GM12878 (cell line): ENCODE data around the gene TCEAL4. TPM values are rescaled to one million over a fixed set of nuclear protein-coding genes. Genes with fewer than 3 reads are reported as not detected.

Experiments used
- CBX5 ChIP-seq: sonication (generic); IDR thresholded peaks from 2 replicates; pipeline ENCODE4 v1.6.1; 2016; ENCODE audit warnings: low read depth, moderate library complexity, mild to moderate bottlenecking, inconsistent platforms
- E2F4 ChIP-seq: IDR thresholded peaks from 2 replicates; pipeline ENCODE4 v1.6.1; 2012; ENCODE audit warnings: low read depth, low read length, improper control_type of control experiment
- EED ChIP-seq: sonication (generic); IDR thresholded peaks from 2 replicates; pipeline ENCODE4 v1.6.1; 2016; ENCODE audit warnings: antibody characterized with exemption, low read depth
- ESRRA ChIP-seq: IDR thresholded peaks from 2 replicates; pipeline ENCODE4 v1.6.1; 2012; ENCODE audit warnings: mild to moderate bottlenecking, low read length, improper control_type of control experiment
- ETV6 ChIP-seq, 2 experiments: fragments of 450-650 bp in 1 of 2; IDR thresholded peaks in 1 of 2; conservative IDR thresholded peaks in 1 of 2; 2 replicates each; pipeline ENCODE4 v1.6.1; 2014; ENCODE audit warnings: antibody characterized with exemption in 1 of 2, borderline replicate concordance in 1 of 2, low read depth in 1 of 2, mild to moderate bottlenecking in 1 of 2, moderate library complexity in 1 of 2
- EZH2 ChIP-seq: IDR thresholded peaks from 2 replicates; pipeline ENCODE4 v1.6.1; 2012; ENCODE audit warnings: low read depth, mild to moderate bottlenecking, control low read depth, inconsistent platforms, low read length, borderline replicate concordance; ENCODE audit not compliant: control insufficient read depth
- FOXK2 ChIP-seq: fragments of 450-650 bp; IDR thresholded peaks from 2 replicates; pipeline ENCODE4 v1.6.1; 2017; ENCODE audit warnings: mild to moderate bottlenecking, moderate library complexity
- HSF1 ChIP-seq: fragments of 150-350 bp; IDR thresholded peaks from 2 replicates; pipeline ENCODE4 v1.6.1; 2014; ENCODE audit warnings: mild to moderate bottlenecking, low read depth, low read length
- LARP7 ChIP-seq: fragments of 450-650 bp; IDR thresholded peaks from 2 replicates; pipeline ENCODE4 v1.6.1; 2017; ENCODE audit warnings: mild to moderate bottlenecking
- NFIC ChIP-seq: IDR thresholded peaks from 2 replicates; pipeline ENCODE4 v1.6.1; 2012; ENCODE audit warnings: low read depth, mild to moderate bottlenecking, inconsistent platforms, low read length, moderate library complexity
- NR2C1 ChIP-seq: fragments of 450-650 bp; IDR thresholded peaks from 2 replicates; pipeline ENCODE4 v1.6.1; 2017; ENCODE audit warnings: antibody characterized with exemption, mild to moderate bottlenecking, moderate library complexity
- NR2C2 ChIP-seq: IDR thresholded peaks from 2 replicates; pipeline ENCODE4 v1.6.1; 2011; ENCODE audit warnings: borderline replicate concordance, low read depth; ENCODE audit not compliant: control insufficient read depth, insufficient read length
- NR2F1 ChIP-seq: fragments of 450-650 bp; conservative IDR thresholded peaks from 2 replicates; pipeline ENCODE4 v1.6.1; 2017; ENCODE audit warnings: mild to moderate bottlenecking
- POLR2A ChIP-seq: IDR thresholded peaks from 2 replicates; pipeline ENCODE4 v1.6.1; 2011; ENCODE audit warnings: low read depth, mild to moderate bottlenecking, low read length
- RAD21 ChIP-seq: IDR thresholded peaks from 2 replicates; pipeline ENCODE4 v1.6.1; 2011; ENCODE audit warnings: mild to moderate bottlenecking, low read depth, low read length, moderate library complexity; ENCODE audit not compliant: insufficient read depth
- RCOR1 ChIP-seq: conservative IDR thresholded peaks from 2 replicates; pipeline ENCODE4 v1.6.1; 2012; ENCODE audit warnings: low read depth, low read length, improper control_type of control experiment
- SMARCA5 ChIP-seq: fragments of 450-650 bp; IDR thresholded peaks from 2 replicates; pipeline ENCODE4 v1.6.1; 2017; ENCODE audit warnings: mild to moderate bottlenecking
- SRF ChIP-seq, 2 experiments: IDR thresholded peaks; 2 replicates each; pipeline ENCODE4 v1.6.1; 2011; ENCODE audit warnings: low read depth in 2 of 2, low read length in 2 of 2, mild to moderate bottlenecking in 1 of 2, moderate library complexity in 1 of 2
- SUPT20H ChIP-seq: IDR thresholded peaks from 2 replicates; pipeline ENCODE4 v1.6.1; 2011; ENCODE audit warnings: low read depth, mild to moderate bottlenecking, low read length, moderate library complexity, borderline replicate concordance; ENCODE audit not compliant: control insufficient read depth
- TAF1 ChIP-seq: IDR thresholded peaks from 2 replicates; pipeline ENCODE4 v1.6.1; 2011; ENCODE audit warnings: mild to moderate bottlenecking, low read depth, low read length, borderline replicate concordance
- TCF12 ChIP-seq: IDR thresholded peaks from 2 replicates; pipeline ENCODE4 v1.6.1; 2011; ENCODE audit warnings: low read depth, mild to moderate bottlenecking, low read length
- USF1 ChIP-seq: IDR thresholded peaks from 2 replicates; pipeline ENCODE4 v1.6.1; 2011; ENCODE audit warnings: borderline replicate concordance, low read depth, mild to moderate bottlenecking, moderate library complexity, mixed read lengths, low read length; ENCODE audit not compliant: insufficient read depth; ENCODE audit errors: extremely low read length
- ZBTB4 ChIP-seq: fragments of 450-650 bp; formaldehyde crosslinking; IDR thresholded peaks from 2 replicates; pipeline ENCODE4 v1.4.0; 2022; ENCODE audit warnings: mild to moderate bottlenecking, moderate library complexity
- ZNF217 ChIP-seq: fragments of 450-650 bp; IDR thresholded peaks from 2 replicates; pipeline ENCODE4 v1.6.1; 2017; ENCODE audit warnings: antibody characterized with exemption, mild to moderate bottlenecking
- ZSCAN29 ChIP-seq: fragments of 450-650 bp; IDR thresholded peaks from 2 replicates; pipeline ENCODE4 v1.6.1; 2017; ENCODE audit warnings: mild to moderate bottlenecking, moderate library complexity
- polyA plus RNA-seq, 11 experiments: library from polyadenylated mRNA; depleted of rRNA in 4 of 11; unstranded in 6 of 11; stranded (reverse) in 5 of 11; fragments of >200 nt; fragmentation: Nextera tagmentation in 4 of 11; fragmentation: Illumina TruSeq in 1 of 11; extraction: Ambion mirVana in 4 of 11; extraction: Trizol in 1 of 11; gene quantifications; 1 replicate in 1 of 11; 2 replicates in 10 of 11; pipeline versions ENCODE4 v1.2.1 to v1.2.3, GENCODE V29; 2011 to 2016; ENCODE audit warnings: inconsistent platforms in 2 of 11, missing spikeins in 2 of 11, low read depth in 1 of 11
- total RNA-seq, 4 experiments: library from RNA; depleted of rRNA in 3 of 4; stranded (reverse); fragments of >200 nt in 3 of 4; fragmentation: Illumina TruSeq in 1 of 4; extraction: Trizol in 1 of 4; gene quantifications; 2 replicates each; pipeline versions ENCODE4 v1.2.1 to v1.2.3, GENCODE V29; 2013 to 2021

Gene TCEAL4
- total and polyA plus RNA-seq, 10 of the 15 experiments (the other 5 are each of a cell fraction or from before 2014, with no cell fraction given), result 9.6 to 63.8 (median 32.1) TPM

GRCh38 chrX:103629318-103630170 is 44.2 kb downstream of the TCEAL4 start (continued):
- no peak for TF ChIP-seq ZBTB4 (CRISPR knock-in tag)
- TF ChIP-seq NR2C1, result no peak
- no peak for TF ChIP-seq SRF (IDR thresholded peaks at IDR 0.05; ENCODE audit: low read depth in 2 of 2, low read length in 2 of 2)
- no peak for TF ChIP-seq FOXK2
- no peak for TF ChIP-seq ZSCAN29
- TF ChIP-seq SUPT20H, result no peak
- no peak for TF ChIP-seq NR2C2
- no peak for TF ChIP-seq HSF1
- no peak for TF ChIP-seq LARP7
- no peak for TF ChIP-seq EED
- no peak for TF ChIP-seq EZH2
- TF ChIP-seq USF1, result no peak
- TF ChIP-seq CBX5, result no peak
- no peak for TF ChIP-seq SMARCA5
- peak; percentile 32; the same call in 1 of the 2 replicates for TF ChIP-seq RAD21
- no peak for TF ChIP-seq TAF1
- TF ChIP-seq E2F4, result no peak
- TF ChIP-seq ZNF217, result no peak
- TF ChIP-seq RCOR1, result no peak
- TF ChIP-seq ETV6 (conservative IDR thresholded peaks at IDR 0.05 in 1 of 2, IDR thresholded peaks at IDR 0.05 in 1 of 2; ENCODE audit: borderline replicate concordance in 1 of 2, low read depth in 1 of 2), result no peak
- no peak for TF ChIP-seq NFIC
- TF ChIP-seq ESRRA, result no peak
- TF ChIP-seq TCF12, result no peak
- TF ChIP-seq POLR2A, result peak; percentile 51; the same call in 1 of the 2 replicates
- no peak for TF ChIP-seq NR2F1
